GM21381 (cell line): Measurements from ENCODE around the gene ENKUR.
A peak's percentile ranks its signal among the peaks of the same experiment; 100 is the strongest.
"Not testable (repeated sequence)": the region's sequence is repeated elsewhere in the genome, so short reads cannot be mapped to it uniquely, and the experiment has no call there.

Experiments used
- ATAC-seq: cut with Tn5 transposase; IDR thresholded peaks from one replicate; pipeline ENCODE4 v1.9.1; 2021; ENCODE audit warnings: mild to moderate bottlenecking, moderate library complexity; ENCODE audit not compliant: unreplicated experiment

The ENKUR gene

DNA sequence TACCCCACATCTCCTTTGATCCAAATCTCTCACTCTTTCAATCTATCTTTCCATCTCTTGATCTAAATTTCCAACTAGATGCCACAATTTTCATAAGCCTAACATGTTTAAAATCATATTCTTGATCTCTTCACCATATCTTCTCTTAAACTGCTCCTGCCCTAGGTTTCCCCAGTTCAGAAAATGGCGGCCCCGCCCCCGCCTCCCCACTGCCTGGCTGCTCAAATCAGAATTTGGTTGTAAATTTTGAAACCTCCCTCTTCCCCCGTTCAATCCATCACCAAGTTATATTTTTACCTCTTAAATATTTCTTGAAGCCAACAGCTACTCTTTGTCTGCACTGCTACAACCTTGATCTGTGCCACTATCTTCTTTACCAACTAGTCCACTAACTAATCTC is 36.3 kb downstream of the ENKUR start:
- no peak for ATAC-seq

DNA sequence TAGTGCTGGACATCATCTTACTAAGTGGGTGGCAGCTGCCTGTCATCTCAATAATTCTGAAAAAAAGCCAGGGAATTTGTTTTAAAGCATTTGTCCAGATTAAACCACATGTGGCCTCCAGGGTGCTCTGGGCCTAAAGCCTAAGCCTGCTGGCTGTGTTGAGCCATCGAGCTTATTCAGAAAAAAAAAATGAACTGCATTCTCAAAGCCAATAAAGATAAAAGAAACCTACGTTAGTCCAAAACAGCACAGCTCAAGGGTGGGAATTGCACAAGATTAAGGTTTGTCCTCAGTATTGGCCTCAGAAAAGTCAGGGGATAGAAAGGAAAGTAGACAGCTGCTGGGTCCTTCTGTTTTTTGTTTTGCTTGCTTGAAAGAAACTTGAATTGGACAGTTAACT is 41.0 kb downstream of the ENKUR start:
- ATAC-seq, result no peak

DNA sequence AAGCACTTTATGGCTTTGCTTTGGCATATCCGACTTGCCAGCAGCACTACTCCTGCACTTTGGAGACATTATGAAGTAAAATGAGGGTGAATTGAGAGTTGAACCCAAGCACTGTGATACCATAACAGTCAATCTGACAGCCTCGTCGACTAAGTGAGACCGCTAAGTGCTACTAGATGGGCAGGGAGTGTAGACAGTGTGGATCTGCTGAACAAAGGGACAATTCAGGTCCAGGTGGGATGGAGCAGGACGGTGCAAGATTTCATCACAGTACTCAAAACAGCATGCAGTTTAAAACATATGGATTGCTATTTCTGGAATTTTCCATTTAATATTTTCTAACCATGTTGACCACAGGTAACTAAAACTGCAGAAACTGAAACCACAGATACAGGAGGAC is 42.8 kb downstream of the ENKUR start:
- ATAC-seq, result no peak

DNA sequence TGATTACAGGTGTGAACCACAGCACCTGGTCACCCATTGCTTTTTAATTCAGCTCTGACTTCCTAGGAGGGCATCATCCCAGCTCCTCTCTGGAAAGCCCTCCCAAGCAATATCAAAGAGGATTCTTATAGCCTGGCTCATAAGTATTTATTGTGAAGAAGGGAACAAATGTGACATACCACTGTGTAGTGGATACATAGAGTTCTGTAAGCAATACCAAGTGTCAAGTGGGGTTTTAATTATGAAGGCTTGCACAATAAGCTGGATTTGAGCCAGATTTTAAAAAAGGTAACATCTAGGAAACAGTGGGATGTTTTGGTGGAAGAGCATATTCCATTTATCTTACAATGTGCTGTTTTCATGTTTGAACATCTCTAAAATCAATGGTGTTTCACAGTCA is 44.6 kb downstream of the ENKUR start:
- no peak for ATAC-seq

DNA sequence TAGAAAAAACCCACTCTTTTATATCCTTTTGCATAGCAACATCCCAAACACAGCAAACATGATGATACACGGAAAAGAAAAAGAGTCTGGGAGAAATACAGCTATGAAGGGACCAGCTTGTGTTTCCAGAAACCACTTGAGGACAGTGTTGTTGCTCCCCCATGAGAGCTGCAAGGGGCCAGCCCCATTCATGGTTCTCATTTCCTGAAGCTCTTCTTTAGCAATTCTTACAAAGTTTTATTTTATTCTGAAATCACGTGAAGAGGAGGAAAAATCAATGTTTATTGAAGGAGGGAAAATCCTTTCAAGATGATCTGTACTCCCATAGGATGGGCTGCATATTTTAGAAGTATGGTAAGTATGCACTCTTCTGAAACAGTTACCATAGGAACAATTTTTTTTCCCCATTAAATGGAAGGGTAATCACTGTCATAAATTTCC is 46.1 kb downstream of the ENKUR start:
- no peak for ATAC-seq

DNA sequence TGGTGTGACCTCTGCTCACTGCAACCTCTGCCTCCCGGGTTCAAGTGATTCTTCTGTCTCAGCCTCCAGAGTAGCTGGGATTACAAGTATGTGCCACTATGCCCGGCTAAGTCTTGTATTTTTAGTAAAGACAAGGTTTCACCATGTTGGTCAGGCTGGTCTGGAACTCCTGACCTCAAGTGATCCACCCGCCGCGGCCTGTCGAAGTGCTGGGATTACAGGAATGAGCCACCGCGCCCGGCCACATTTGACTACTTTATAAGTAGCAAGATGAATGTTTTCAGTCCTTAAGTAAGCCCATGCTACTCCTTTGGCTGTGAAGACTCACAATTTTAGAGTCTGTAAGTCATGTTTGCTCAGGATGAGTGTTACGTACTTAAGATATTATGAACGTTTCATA is 47.0 kb downstream of the ENKUR start:
- not testable (repeated sequence) for ATAC-seq

DNA sequence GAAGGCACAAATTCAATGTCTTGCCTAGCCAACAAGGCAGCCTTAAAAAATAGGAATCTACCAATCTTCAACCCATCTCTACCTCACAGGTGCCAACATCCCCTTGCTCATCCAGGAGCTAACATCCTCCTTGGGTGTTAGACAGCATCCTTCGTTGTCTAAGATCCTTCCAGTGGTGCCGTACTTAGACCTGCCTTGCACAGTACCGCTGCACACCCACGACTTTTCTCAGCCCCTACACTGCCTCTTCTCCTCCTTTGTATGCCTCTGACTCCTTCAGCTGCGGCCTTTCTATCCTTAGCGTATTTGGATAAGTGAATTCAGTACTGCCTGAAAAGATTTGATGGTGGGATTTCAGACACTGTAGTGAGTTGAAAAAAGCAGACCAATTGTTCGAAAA is 47.6 kb downstream of the ENKUR start:
- ATAC-seq, result no peak

DNA sequence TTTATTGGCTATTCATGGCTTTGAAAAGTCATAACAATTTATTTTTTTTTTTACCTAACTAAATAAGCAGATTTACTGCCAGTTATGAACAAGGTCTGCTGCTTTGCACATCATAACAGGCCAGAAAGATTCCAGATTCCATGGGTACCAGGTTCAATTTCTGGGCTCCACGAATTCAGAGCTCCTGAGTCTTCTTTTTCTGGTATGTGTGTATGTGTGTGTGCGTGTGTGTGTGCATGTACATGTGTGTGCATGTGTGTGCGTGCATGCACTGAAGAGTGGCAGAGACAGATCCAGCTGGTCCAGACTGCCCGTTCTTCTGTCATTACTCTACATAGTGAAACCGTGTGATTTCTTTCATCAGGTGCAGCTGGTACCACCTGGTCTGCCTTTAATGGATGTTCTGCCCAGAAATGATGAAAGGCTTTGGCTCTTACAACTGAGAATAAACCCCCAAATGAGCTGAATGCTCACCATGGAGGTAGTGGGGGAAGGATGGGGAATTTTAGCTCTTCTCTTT is 48.9 kb downstream of the ENKUR start:
- ATAC-seq, result no peak

DNA sequence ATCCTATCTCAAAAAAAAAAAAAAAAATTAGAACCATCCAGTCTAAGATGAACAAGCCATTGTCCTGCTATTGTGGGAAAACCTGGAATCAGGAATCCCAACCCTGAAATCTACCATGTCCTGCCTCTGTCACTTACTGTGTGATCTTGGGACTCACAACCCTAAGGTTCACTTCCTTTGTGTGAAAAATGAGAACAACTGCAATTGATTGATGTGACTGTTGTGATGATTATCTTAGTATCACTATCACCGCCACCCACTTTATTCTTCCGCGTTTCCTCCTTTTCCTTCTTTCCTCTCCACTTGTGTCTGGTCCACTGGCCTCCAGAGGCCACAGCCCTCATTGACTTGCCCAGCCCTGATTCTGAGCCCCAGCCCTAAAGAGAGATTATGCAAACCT is 50.9 kb downstream of the ENKUR start:
- no peak for ATAC-seq

DNA sequence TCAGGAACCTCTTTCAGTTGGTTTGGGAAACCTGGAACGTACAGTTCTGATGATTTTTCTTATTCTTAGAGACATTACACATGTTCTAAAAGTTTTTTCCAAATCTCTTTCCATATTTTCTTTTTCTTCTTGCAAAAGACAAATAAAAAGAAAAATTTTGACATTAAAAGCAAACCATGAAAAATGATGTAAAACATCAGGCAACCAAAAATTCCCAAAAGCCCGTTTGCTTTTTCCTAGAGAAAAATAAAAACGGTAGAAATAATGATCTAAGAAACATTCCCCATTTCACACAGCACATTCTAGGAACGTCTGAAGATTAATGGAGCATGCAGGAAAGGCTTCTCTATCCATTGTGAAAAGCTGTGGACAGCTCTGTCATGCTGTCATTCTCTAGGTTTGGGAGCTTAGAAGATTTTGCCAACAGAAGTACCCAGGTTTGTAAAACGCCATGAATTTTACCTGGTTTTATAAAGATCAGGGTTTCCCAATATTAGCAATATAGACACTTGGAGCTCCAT is 52.4 kb downstream of the ENKUR start:
- no peak for ATAC-seq

DNA sequence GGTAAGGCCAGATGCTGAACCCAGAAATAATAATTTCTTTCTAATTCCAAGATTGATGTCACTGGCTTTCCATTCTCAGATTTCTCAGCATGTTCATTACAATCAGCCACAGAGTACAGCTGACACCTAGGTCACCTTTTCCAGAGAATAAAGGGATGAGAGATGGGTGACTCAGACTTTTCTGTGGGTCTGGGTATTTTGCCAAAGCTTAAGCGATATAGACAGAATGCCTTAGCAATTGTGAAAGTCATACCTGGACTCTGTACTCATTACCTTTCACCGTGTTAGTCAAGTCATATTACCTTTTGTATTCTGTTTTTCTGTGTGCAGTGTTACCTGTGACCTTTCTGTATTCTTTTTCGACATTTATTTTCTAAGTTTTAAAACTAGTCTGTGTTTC is 53.0 kb downstream of the ENKUR start:
- no peak for ATAC-seq

DNA sequence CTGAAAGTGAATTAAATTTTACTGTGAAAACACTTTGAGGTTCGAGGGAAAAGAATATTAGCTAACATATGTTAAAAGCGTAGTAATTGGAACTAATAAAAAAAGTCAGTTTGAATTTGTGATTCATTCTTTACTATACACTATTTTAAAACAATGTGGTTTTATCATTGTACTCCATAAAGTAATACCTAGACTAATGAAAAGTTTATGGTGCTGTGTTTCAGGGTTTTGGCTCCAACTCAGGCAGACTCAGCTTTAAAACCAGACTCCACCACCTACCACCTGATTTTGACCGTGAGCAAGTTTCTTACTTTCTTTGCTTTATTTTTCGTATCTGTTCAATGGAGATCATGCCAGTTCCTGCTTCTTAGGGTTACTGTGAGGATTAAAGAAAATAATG is 54.4 kb downstream of the ENKUR start:
- no peak for ATAC-seq

DNA sequence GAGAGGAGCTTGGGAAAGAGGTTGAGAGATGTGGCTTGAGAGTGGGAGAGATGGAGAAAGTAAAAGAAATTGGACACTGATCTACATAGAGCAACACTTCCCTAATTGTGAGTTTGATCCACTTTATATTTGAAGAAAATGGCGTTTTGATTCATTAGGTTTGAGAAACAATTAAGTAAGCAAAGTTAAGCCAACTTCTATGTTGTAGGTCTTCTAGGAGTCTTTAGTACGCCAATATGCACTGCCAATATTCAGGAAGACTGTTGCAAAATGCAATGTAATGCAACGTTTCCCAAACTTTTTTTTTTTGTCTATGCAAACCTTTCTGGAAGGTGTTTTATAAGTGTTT is 56.6 kb downstream of the ENKUR start:
- no peak for ATAC-seq

DNA sequence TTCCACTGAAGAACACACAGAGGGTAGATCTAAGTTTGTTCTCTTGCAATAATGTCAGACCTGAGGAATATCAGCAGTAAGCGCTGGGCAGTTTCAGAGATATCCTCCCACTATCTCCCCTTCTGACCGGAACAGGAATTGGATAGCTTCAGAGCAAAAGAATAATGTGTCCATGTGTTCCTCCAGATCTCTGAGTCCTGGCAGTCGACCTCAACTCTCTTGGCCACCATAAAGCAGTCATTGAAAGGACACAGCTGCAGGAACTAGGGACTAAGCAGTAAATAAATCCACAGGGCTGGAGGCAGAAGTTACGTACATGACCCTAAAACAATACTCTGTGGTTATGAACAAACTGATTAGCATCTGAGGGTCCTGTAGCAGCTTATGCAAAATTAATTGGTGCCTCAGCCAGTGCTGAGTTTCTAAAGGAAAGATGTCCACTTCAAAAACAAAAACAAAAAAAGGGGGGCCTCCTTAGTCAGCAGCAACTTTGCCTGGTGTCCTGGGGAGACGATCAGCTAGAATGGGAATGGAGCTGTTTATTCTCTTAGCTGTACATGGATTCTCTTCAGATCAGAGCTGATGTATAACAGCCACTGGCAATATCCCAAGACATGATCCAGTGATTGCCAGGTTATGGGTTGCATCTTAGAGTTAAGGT is 57.1 kb downstream of the ENKUR start:
- ATAC-seq, result no peak

DNA sequence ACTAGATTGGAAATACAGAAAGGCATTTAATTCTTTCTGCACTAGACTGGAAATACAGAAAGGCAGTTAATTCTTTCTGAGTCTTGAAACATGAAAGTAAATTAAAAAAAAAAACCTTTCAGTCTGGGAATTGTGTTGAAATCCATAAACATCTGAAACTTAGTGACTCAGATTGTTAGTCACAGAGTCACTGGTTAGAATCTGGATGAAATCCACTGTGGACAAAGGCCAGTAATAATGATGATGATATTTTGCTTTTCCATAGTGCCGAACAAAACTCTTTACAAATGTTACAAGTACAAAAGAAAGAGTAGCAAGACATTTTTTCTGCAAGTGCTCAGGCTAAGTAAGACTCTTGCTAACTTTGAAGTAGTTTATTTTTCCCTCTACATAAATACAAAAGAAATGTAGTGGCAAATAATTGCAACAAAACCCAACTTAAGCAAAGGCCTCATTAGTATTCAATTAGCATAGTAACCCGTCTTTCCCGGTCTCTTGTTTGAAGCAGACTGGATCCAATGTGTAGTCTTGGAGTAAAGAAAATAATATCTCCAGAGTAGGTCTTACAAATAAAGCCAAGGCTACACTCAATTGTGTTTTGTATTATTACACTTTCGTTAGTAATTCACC is 57.8 kb downstream of the ENKUR start:
- no peak for ATAC-seq

DNA sequence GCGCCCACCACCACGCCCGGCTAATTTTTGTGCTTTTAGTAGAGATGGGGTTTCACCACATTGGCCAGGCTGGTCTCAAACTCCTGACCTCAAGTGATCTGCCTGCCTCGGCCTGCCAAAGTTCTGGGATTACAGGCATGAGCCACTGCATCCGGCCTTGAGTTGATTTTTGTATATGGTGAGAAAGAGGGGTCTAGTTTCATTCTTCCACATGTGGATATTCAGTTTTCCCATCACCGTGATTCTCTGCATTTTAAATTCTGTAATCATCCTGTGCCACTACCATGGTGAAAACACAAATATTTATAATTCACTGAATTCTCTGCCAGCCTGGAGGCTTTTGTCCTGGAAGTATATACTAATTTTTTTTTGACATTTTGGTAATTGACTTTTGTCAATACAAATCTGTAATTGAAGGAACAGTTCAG is 58.3 kb downstream of the ENKUR start:
- not testable (repeated sequence) for ATAC-seq

DNA sequence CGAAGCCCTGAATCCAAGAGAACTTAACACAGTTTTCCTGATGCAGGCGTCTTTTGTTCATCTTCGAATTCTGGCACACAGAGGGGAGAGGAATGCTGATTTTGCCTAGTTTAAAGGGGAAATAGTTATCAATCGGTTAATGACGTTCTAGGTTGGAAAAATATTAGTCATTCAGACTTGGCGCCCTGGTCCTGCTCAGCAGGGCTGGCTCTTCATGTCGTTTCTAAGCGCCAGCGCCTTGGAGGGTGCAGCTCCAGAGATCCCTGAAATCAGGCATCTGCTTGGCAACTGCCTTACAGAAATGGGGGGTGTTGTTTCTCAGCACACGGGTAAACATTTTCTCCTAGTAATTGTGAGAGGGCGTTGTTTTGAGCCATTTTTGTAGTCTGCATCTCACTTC is 62.3 kb downstream of the ENKUR start:
- ATAC-seq, result no peak

DNA sequence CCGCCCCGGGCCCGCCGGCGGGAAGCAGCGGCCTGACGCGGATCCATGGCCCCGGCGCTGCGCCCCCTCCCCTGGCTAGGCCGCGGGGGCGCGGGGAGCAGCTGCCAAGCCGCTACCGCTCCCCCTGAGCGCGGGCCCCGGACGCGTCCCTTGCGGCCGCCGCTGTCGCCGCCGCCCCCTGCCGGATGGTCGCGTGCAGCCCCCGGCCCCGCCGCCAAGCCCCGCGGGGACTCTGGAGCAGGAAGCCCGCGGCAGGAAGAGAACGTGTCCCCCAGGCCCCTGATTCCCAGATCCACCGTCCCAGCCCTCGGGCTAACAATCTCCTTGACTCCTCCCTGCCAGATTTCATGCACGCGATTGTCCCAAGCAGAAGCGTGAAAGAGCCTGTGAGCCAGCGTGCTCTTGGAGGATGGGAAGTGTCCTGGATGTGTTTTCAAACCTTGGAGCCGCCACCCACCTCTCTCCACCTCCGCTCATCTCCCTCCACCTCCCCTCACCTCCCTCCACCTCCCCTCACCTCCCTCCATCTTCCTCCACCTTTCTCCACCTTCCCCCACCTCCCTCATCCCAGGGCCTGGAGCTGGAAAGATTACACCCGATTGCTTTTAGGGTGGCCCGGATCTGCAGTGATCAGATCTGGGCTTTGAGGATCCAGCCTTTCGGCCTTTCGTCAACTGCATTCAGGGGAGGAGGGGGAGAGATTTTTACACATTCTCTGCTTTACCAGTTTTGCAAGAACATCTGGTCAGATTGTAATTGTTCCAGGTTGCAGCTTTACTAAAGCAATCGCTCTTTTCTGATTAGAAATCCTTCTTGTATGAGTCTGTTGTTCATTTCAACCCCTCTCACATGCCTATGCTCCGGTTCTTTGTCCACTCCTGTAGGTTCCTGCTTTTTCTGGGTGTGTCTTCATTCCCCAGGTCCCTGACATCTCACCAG is 63.0 kb downstream of the ENKUR start:
- peak; percentile 72 for ATAC-seq

DNA sequence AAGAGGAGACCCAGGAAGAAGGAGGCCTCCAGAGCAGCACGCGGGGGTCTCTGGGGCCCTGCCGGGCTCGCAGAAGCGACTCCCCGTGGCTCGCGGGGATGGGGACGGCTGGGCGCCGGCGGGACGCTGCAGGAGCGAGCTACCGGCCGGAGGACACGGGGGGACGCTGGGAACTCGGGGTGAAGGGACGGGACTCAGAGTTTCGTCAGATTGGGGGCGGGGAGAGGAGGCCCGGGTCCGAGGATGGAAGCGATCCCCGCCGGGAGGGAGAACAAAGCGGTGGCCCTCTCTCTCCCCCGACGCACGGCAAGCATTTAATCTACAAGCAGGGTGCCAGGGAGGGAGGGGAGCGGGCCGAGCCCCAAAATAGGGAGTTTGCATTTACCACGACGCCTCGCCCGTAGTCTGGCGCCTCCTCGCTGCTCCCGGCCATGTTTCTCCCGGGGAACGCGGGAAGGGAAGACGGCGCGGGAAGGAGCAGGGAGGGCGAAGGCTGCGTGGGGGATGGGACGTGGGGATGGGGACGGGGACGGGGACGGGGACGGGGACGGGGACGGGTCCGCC is 63.7 kb downstream of the ENKUR start, which contains the start of gene PRTFDC1:
PRTFDC1 (minus strand) TSS at position 464 of the 564 bp plus-strand sequence; CDS start at position 433, 31 bp downstream.
- ATAC-seq, result peak; percentile 30

DNA sequence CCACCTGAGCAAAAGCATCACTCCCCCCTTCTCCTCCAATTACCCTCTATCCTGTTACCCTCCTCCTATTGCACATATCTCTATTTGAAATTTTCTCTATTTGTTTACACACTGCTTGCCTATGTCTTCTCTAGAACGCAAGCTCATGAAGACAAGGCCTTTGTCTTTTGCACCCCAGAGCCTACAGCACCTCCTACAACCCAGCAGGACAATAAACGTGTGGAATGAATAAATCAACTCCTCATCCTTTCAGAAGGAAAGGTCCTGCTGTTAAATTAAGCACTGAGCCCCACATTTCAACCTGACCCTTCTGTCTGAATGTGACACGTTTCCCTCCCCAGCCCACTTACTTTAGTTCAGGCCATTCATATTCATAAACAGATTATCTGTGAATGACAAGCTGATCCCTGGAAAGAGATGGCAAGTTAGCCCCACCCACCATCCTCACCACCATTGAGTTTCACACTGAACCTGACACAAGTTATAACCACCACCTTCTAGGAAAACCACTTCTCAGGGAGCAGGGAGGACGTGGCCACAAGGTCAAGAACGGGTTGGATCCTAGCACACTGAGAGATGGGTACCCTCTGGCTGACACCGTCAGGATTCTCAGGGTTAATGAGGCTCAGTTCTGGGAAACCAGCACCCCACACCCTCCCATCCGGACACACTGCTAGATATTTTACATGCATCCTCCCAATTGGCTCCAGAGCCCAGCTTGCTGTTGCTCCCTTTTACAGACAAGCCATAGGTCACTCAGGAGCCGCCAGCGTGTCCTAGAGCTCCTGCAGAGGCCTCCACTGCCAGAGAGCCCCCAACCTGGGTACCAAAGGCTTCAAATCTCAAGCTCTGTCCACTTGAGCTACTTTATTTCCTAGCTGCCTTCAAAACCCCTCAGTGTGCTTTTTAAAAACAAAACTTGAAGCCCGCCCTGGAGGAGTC is 64.5 kb downstream of the ENKUR start:
- ATAC-seq, result no peak
